GM11168 (cell line): ENCODE data around the gene GPBP1.
"Not testable (repeated sequence)": the region's sequence is repeated elsewhere in the genome, so short reads cannot be mapped to it uniquely, and the experiment has no call there.

Source experiments
- in situ Hi-C: fragments of 300-500 bp; cut with MboI; formaldehyde crosslinking; loops from one replicate; pipeline ENCODE4 v1.12.0; 2022; ENCODE audit warnings: low sequenced_read_pairs; ENCODE audit not compliant: unreplicated experiment

The GPBP1 gene

GRCh38 chr5:57173319-57174127, at the start of gene GPBP1:
GPBP1 (plus strand) TSS chr5:57174059; CDS start chr5:57214131, 40,072 bp downstream.
- in situ Hi-C loops: no loop called here

GRCh38 chr5:57128325-57128724, 45.5 kb upstream of the GPBP1 start:
- in situ Hi-C loops: loop anchor here (25.0 kb wide), 1 partner anchor 216 kb away; the partner anchor contains the start of gene SETD9

- in situ Hi-C loops: loop anchor here (25.0 kb wide), 1 partner anchor 221 kb away; the partner anchor contains the start of gene SETD9
Measured at GRCh38 chr5:57133574-57133973, 40.3 kb upstream of the GPBP1 start.

GRCh38 chr5:57137401-57137800, 36.5 kb upstream of the GPBP1 start:
- in situ Hi-C loops: loop anchor here (25.0 kb wide), 1 partner anchor 225 kb away; the partner anchor contains the start of gene SETD9

GRCh38 chr5:57152316-57152715, 21.5 kb upstream of the GPBP1 start:
- in situ Hi-C loops: no loop called here

GRCh38 chr5:57155033-57155432, 18.8 kb upstream of the GPBP1 start:
- in situ Hi-C loops: no loop called here

- in situ Hi-C loops: no loop called here
Measured at GRCh38 chr5:57157131-57157530, 16.7 kb upstream of the GPBP1 start.

- in situ Hi-C loops: no loop called here
Measured at GRCh38 chr5:57157666-57158065, 16.2 kb upstream of the GPBP1 start.

- in situ Hi-C loops: loop anchor here (10.0 kb wide), 1 partner anchor 51 kb away; no protein-coding TSS in a partner anchor
Measured at GRCh38 chr5:57163553-57164006, 10.3 kb upstream of the GPBP1 start.

- in situ Hi-C loops: loop anchor here (10.0 kb wide), 1 partner anchor 51 kb away; no protein-coding TSS in a partner anchor
Measured at GRCh38 chr5:57164124-57164523, 9.7 kb upstream of the GPBP1 start.

GRCh38 chr5:57165171-57165570, 8.7 kb upstream of the GPBP1 start:
- in situ Hi-C loops: loop anchor here (10.0 kb wide), 1 partner anchor 50 kb away; no protein-coding TSS in a partner anchor

- in situ Hi-C loops: loop anchor here (10.0 kb wide), 1 partner anchor 49 kb away; no protein-coding TSS in a partner anchor
Measured at GRCh38 chr5:57166276-57166675, 7.6 kb upstream of the GPBP1 start.

- in situ Hi-C loops: loop anchor here (10.0 kb wide), 1 partner anchor 48 kb away; no protein-coding TSS in a partner anchor
Measured at GRCh38 chr5:57167201-57167600, 6.7 kb upstream of the GPBP1 start.

GRCh38 chr5:57170116-57170515, 3.7 kb upstream of the GPBP1 start:
- in situ Hi-C loops: not testable (repeated sequence)

- in situ Hi-C loops: no loop called here
Measured at GRCh38 chr5:57171816-57172465, 1.9 kb upstream of the GPBP1 start.

GRCh38 chr5:57172466-57173318, 1.2 kb upstream of the GPBP1 start:
- in situ Hi-C loops: no loop called here

- in situ Hi-C loops: no loop called here
Measured at GRCh38 chr5:57174128-57174889, 450 bp downstream of the GPBP1 start.

- in situ Hi-C loops: no loop called here
Measured at GRCh38 chr5:57174890-57175510, 1.1 kb downstream of the GPBP1 start.
